ENCODE results near the gene GAA. TPM values are rescaled to one million over a fixed set of nuclear protein-coding genes. Genes with fewer than 3 reads are reported as not detected.
A peak's percentile ranks its signal among the peaks of the same experiment; 100 is the strongest.

Gene GAA
- total and polyA plus RNA-seq, 10 of the 15 experiments (the other 5 are each of a cell fraction or from before 2014, with no cell fraction given): 0.18 to 10.5 (median 4.1) TPM

DNA sequence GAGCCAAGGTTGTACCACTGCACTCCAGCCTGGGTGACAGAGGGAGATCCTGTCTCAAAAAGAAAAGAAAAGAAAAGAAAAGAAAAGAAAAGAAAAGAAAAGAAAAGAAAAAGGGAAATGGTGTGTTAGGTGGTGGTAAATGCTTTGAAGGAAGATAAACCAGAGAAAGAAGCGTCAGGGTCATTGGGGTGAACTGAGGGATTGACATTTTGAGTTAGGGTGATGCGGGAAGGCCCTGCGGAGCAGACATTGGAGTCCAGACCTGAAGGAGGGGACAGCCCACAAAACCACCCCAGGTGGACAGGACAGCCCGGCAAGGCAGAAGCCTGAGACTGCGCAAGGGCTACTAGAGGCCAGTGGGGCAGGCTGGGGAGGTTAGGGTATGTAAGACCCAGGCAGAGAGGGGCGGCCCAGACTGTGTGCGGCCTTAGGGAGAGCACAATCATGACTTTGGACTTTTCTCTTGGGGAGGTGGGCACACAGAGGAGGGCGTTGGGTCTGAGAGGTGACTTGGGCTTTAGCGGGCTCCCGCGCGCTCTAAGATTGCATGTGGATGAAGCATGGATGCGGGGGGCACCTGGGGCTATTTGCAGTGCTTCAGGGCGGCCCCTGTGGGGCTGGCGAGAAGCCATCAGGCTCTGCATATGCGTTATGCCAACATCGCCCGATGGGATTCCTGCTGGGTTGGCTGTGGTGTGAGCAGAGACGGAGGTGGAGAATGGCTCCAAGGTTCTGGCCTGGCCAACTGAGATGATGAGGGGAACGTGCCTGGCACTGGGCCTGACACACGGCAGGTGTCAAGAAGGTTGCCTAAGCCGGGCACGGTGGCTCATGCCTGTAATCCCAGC lies 3.3 kb upstream of the GAA start:
- no peaks in the 10 kb centered on the region for H3K9me3 ChIP-seq (replicated peaks; ENCODE audit: control insufficient read depth, insufficient read depth, low read length)
- H3K9ac ChIP-seq (ENCODE audit: control insufficient read depth, insufficient read depth, low read length): no peak overlapping the region
- H3K27ac ChIP-seq (ENCODE audit: control insufficient read depth, insufficient read depth): no peak overlapping the region
- H3K4me2 ChIP-seq (ENCODE audit: control insufficient read depth, insufficient read depth): no peak overlapping the region
- H3K79me2 ChIP-seq (ENCODE audit: control insufficient read depth, insufficient read depth, low read length): no peaks in the 10 kb centered on the region; the same call in 1 of the 2 replicates
- ChIA-PET POLR2A (no interaction called here), SMC1A (ENCODE audit: uncharacterized antibody, unreplicated experiment) (no interaction called here), RAD21 (ENCODE audit: unreplicated experiment) (no interaction called here), CTCF (no interaction called here)
- in situ Hi-C loops (cut with MboI): no loop called here
- intact Hi-C loops (cut with micrococcal nuclease; ENCODE audit: unreplicated experiment): no loop called here
- H3K4me1 ChIP-seq (ENCODE audit: control insufficient read depth, insufficient read depth, low read length): peaks cover 16% of the 10 kb centered on the region
- TF ChIP-seq RCOR1 (conservative IDR thresholded peaks at IDR 0.05; ENCODE audit: low read depth, low read length): no peak
- no peak for TF ChIP-seq ZSCAN29 (IDR thresholded peaks at IDR 0.05)
- TF ChIP-seq BCL11A (IDR thresholded peaks at IDR 0.05; ENCODE audit: low read depth, low read length): no peak
- TF ChIP-seq SMAD5 (IDR thresholded peaks at IDR 0.05; ENCODE audit: low read depth): no peak
- TF ChIP-seq FOS (IDR thresholded peaks at IDR 0.05; ENCODE audit: borderline replicate concordance, extremely low read depth, insufficient read length): no peak
- no peaks in the 10 kb centered on the region for H3K27me3 ChIP-seq (replicated peaks in 1 of 2; ENCODE audit: control insufficient read depth in 2 of 2, insufficient read depth in 2 of 2, low read length in 1 of 2)
- H4K20me1 ChIP-seq (ENCODE audit: control insufficient read depth, insufficient read depth): no peaks in the 10 kb centered on the region
- FAIRE-seq (no peak), ATAC-seq (no peak), DNase-seq (ENCODE audit: low read depth, low spot score) (no peak)
- BruUV-seq (replicated peaks): no TSS peak
- H3K36me3 ChIP-seq (ENCODE audit: control insufficient read depth in 2 of 2, insufficient read depth in 2 of 2, low read length in 1 of 2): no peaks in the 10 kb centered on the region
- no peak overlapping the region for H2AFZ ChIP-seq (ENCODE audit: control insufficient read depth, low read depth, low read length)
- no peak overlapping the region for H3K4me3 ChIP-seq
- 74% methylated on average over 23 of the region's 23 CpGs for WGBS (ENCODE audit: insufficient coverage, insufficient replicate concordance, low lambda C conversion rate, missing lambda C conversion rate)

DNA sequence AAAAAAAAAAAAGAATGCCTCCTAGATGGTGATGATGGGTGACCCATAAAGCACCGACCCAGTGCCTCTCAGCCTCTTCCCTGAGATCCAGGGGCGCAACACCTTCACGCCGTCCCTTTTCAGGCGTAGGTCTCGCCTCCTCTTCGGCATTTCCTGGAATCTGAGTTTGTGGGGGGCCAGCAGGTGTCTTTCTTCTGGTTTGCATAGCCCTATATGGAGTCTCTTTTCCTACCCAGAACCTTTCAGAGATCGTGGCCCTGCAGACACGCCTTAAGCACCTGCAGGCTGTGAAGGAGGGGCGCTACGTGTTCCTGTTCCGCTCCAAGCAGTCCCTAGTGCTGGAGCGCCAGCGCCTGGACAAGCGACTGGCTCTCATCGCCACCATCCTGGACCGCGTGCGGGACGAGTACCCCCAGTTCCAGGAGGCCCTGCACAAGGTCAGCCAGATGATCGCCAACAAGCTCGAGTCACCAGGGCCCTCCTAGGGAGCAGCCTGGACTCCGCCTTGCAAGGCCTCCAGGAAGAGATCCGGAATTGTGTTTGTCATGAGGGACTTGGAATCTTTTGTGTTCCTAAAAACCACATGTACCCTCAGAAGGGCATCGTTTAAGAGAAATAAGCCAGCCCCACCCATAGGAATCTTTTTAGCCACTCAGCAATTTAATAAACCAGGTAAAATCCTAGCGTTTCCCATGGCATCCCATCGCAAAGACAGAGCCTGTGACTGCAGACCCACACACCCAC lies 1.9 kb upstream of the GAA start:
- Histone ChIP-seq H3K79me2 (ENCODE audit: control insufficient read depth, insufficient read depth, low read length) (no peaks in the 10 kb centered on the region; the same call in 1 of the 2 replicates), H4K20me1 (ENCODE audit: control insufficient read depth, insufficient read depth) (no peaks in the 10 kb centered on the region), H3K9me3 (replicated peaks; ENCODE audit: control insufficient read depth, insufficient read depth, low read length) (no peaks in the 10 kb centered on the region), H2AFZ (ENCODE audit: control insufficient read depth, low read depth, low read length) (no peak overlapping the region), H3K4me2 (ENCODE audit: control insufficient read depth, insufficient read depth) (peak overlapping the region; percentile 75), H3K27me3 (replicated peaks in 1 of 2; ENCODE audit: control insufficient read depth in 2 of 2, insufficient read depth in 2 of 2, low read length in 1 of 2) (no peaks in the 10 kb centered on the region), H3K27ac (ENCODE audit: control insufficient read depth, insufficient read depth) (no peak overlapping the region), H3K36me3 (ENCODE audit: control insufficient read depth in 2 of 2, insufficient read depth in 2 of 2, low read length in 1 of 2) (no peaks in the 10 kb centered on the region), H3K4me3 (0 out of 2 replicates have a peak overlapping the region, but pooled peaks have one; percentile 70), H3K9ac (ENCODE audit: control insufficient read depth, insufficient read depth, low read length) (no peak overlapping the region), H3K4me1 (ENCODE audit: control insufficient read depth, insufficient read depth, low read length) (peaks cover 16% of the 10 kb centered on the region)
- no peak for DNase-seq (ENCODE audit: low read depth, low spot score)
- SMC1A ChIA-PET (ENCODE audit: uncharacterized antibody, unreplicated experiment): no interaction called here
- in situ Hi-C loops (cut with MboI) (no loop called here), intact Hi-C loops (cut with micrococcal nuclease; ENCODE audit: unreplicated experiment) (no loop called here)
- RAD21 ChIA-PET (ENCODE audit: unreplicated experiment): no interaction called here
- POLR2A ChIA-PET: no interaction called here
- no TSS peak for BruUV-seq (replicated peaks)
- ATAC-seq: no peak
- CTCF ChIA-PET: interaction anchor here (0.7 kb wide), 1 partner anchor 17 kb away, joined by 3 read pairs; no protein-coding TSS in a partner anchor
- FAIRE-seq: no peak
- 84% methylated on average over 27 of the region's 27 CpGs for WGBS (ENCODE audit: insufficient coverage, insufficient replicate concordance, low lambda C conversion rate, missing lambda C conversion rate)
- TF ChIP-seq, protein P1, sequence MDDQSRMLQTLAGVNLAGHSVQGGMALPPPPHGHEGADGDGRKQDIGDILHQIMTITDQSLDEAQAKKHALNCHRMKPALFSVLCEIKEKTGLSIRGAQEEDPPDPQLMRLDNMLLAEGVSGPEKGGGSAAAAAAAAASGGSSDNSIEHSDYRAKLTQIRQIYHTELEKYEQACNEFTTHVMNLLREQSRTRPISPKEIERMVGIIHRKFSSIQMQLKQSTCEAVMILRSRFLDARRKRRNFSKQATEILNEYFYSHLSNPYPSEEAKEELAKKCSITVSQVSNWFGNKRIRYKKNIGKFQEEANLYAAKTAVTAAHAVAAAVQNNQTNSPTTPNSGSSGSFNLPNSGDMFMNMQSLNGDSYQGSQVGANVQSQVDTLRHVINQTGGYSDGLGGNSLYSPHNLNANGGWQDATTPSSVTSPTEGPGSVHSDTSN (IDR thresholded peaks at IDR 0.05; ENCODE audit: insufficient replicate concordance, low read depth, low read length): no peak
- no peak for TF ChIP-seq NR2C2 (IDR thresholded peaks at IDR 0.05; ENCODE audit: borderline replicate concordance, control insufficient read depth, insufficient read length, low read depth)
- no peak for TF ChIP-seq MTA2 (IDR thresholded peaks at IDR 0.05; ENCODE audit: low read depth)
- no peak for TF ChIP-seq TAF1 (IDR thresholded peaks at IDR 0.05; ENCODE audit: borderline replicate concordance, low read depth, low read length)
- no peak for TF ChIP-seq PML (IDR thresholded peaks at IDR 0.05; ENCODE audit: low read length)
- TF ChIP-seq SPI1 (IDR thresholded peaks at IDR 0.05; ENCODE audit: borderline replicate concordance, insufficient read depth, low read depth, low read length): no peak
- TF ChIP-seq FOXM1 (IDR thresholded peaks at IDR 0.05; ENCODE audit: low read depth, low read length): no peak
- TF ChIP-seq FOXK2 (IDR thresholded peaks at IDR 0.05): no peak
- TF ChIP-seq NFYB (IDR thresholded peaks at IDR 0.05; ENCODE audit: insufficient read depth, low read depth, low read length): no peak
- TF ChIP-seq FOS (IDR thresholded peaks at IDR 0.05; ENCODE audit: borderline replicate concordance, extremely low read depth, insufficient read length): no peak
- TF ChIP-seq CHD2 (IDR thresholded peaks at IDR 0.05; ENCODE audit: borderline replicate concordance, low read depth, low read length): no peak

All from GM12878 (cell line).